Left renal cortex interstitium (tissue), 4 donors: ENCODE measurements around the gene SLC35E4. TPM values are rescaled to one million over a fixed set of nuclear protein-coding genes. Genes with fewer than 3 reads are reported as not detected.
"Not testable (repeated sequence)": the region's sequence is repeated elsewhere in the genome, so short reads cannot be mapped to it uniquely, and the experiment has no call there.

Source experiments
- DNase-seq, 4 donors: peaks; one replicate each; pipeline ENCODE4 v3.0.0-alpha.2; 2013; ENCODE audit warnings: low read depth in 4 of 4, low spot score in 2 of 4, missing footprints in 1 of 4
- polyA plus RNA-seq, 4 donors: library from polyadenylated mRNA; unstranded; fragments of 120-200 nt; gene quantifications; one replicate each; pipeline ENCODE4 v1.2.1, GENCODE V29; 2013; ENCODE audit not compliant: insufficient read length in 4 of 4

Gene SLC35E4, protein sequence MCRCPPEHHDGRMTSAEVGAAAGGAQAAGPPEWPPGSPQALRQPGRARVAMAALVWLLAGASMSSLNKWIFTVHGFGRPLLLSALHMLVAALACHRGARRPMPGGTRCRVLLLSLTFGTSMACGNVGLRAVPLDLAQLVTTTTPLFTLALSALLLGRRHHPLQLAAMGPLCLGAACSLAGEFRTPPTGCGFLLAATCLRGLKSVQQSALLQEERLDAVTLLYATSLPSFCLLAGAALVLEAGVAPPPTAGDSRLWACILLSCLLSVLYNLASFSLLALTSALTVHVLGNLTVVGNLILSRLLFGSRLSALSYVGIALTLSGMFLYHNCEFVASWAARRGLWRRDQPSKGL
- polyA plus RNA-seq, result 1 to 10 TPM; 1.8 to 2.4 (median 2.0) TPM

DNA sequence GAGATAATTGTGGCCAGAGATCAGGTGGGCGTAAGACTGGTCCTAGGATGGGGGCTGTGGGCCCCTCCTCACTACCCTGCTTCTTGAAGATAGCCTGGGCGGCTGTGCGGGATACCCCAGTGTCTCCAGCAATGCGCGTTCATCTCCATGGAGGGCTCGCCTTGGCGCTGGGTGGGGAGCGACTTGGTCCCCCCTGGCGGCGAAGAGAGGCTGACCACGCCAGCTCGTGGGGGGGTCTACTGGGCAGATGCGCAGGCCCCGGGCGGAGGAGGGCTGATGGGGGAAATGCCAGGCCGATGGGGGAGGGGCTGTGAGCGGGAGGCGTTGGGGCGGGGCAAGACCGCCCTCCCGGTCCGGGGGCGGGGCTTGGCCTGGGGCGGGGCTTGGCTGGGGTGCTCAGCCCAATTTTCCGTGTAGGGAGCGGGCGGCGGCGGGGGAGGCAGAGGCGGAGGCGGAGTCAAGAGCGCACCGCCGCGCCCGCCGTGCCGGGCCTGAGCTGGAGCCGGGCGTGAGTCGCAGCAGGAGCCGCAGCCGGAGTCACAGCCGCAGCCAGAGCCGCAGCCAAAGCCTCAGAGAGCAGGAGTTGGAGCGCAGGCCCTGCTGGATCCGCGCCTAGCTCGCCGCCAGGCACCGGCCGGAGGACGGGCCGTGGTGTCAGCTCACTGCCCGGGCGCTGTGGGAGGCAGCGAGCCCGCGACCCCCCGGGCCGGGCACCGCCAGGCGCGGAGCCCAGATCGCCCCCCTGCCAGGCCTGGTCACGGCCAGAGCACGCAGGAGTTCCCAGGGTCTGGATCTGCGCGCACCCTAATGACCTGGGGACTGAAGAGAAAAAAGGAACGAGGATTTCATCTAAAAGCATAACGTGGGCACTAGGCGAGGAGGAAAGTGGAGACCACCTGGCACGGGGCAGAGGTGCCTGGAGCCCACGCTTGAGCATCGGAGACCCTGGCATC is at the start of gene SLC35E4:
SLC35E4 (plus strand) TSS at position 509 of the 953 bp plus-strand sequence. CDS start 670 bp downstream, outside the sequence.
- DNase-seq, result peak; percentile 50 to 78 (median 60)

DNA sequence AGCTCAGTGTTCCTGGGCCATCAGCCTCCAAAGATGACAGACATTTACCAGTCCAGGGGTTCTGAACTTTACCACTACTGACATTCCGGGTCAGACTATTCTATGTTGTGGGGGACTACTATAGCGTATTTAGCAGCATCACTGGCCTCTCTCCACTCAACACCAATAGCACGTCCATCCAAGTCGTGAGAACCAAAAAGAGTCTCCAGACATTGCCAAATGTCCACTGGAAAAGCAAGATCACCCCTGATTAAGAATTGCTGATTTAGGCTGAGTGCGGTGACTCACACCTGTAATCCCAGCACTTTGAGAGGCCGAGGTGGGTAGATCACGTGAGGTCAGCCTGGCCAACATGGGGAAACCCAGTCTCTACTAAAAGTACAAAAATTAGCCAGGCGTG is 49.2 kb upstream of the SLC35E4 start:
- no peak for DNase-seq

DNA sequence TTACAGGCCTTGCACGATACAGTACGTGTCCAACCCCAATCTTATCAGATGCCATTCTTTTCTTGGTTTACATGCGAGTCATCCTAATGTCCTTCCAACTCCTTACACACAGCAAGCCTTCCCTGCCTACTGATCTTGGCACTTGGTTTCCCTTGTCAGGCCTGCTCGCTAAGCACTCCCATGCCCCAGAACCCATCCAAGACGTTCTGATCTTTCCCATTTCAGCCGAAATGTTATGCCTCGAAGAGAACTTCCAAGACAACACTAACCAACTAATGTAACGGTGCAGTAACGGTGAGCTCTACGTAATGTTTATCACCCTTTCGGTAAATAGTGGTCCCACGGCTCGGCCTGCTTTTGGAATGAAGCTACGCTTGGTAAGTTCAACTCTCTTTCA is 44.4 kb upstream of the SLC35E4 start:
- no peak for DNase-seq

DNA sequence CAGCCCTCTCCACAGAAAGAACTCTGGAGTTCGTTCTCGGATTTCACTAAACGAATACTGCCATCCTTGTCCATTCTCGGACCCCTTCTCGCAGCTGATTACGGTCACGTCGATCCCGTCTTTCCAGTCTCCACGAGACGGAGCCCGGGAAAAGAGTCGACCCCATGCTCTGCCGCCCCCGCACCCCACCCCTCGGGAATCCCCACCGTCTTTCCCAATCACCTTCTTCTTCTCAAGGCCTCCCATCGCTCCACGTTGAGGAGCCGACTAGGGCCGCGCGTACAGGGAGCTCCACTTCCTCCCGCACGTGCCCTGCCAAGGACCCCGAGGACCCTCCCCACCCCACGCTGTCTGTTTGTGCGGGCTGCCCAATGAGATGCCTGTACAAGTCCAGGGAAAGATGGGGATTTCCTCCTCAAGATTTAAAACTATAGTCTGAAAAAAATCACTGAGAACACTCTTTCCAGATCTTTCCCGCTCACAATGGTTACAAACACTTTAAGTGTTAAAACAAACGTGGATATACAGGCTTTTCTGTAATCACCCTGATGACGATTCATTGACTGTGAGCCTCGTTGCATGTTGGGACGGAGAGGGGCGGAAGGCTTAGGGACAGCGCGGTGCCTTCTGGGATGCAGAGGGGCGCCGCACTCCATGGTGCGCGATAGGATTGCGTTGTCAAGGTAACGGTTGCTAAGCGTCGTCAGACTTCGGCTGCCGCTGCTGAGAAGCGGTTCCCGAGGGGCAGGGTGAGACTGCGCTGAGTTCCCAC is 43.8 kb upstream of the SLC35E4 start, which contains the start of gene PES1:
PES1 (minus strand) TSS at position 323 of the 772 bp plus-strand sequence; CDS start at position 246, 77 bp downstream.
- DNase-seq, result peak; percentile 98 to 99 (median 98)

DNA sequence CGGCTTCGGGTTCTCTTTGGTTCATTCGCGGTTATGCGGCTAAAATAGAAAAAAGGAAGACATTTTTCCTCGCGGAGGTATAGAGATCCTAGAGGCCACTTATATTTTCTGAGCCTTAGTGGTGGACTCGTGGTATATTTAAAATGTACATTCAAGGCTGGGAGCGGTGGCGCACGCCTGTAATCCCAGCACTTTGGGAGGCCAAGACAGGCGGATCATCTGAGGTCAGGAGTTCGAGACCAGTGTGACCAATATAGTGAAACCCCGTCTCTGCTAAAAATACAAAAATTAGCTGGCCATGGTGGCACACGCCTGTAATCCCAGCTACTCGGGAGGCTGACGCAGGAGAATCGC is 43.2 kb upstream of the SLC35E4 start:
- not testable (repeated sequence) for DNase-seq

DNA sequence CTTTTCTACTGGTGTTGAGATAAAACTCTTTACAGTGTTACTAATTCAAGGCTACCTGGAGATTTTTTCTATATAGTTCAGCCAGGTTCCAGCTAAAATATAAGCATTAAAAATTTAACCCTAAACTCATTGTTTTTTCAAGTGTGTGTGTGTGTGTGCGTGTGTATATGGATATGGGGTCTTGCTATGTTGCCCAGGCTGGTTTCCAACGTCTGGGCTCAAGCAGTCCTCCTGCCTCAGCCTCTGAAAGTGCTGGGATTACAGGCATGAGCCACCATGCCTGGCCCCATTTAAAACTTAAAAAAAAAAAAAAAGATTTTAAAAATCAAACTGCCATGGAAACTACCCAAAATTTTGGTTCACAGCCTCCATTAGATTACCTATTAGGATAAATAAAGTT is 39.4 kb upstream of the SLC35E4 start:
- no peak for DNase-seq

DNA sequence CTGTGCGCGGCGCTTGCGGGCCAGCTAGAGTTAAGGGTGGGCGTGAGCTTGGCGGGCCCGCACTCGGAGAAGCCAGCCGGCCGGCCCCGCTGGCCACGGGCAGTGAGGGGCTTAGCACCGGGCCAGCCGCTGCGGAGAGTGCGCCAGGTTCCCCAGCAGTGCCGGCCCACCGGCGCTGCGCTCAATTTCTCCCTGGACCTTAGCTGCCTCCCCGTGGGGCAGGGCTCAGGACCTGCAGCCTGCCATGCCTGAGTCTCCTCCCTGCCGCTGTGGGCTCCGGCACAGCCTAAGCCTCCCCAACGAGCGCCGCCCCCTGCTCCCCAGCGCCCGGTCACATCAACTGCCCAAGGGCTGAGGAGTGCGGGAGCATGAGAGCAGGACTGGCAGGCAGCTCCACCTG is 38.7 kb upstream of the SLC35E4 start:
- DNase-seq, result no peak

DNA sequence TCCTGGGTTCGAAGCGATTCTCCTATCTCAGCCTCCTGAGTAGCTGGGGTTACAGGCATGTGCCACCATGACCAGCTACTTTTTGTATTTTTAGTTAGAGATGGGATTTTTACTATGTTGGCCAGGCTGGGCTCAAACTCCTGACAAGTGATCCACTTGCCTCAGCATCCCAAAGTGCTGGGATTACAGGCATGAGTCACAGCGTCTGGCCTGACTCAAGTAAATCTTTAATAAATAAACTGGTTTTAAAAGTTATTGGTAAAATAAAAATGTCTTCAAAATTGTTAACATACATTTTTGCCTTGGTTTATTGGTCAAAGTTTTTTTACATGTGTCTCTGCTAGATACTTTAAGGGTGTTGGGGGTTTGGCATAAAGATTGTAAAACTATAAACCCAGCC is 36.6 kb upstream of the SLC35E4 start:
- no peak for DNase-seq

DNA sequence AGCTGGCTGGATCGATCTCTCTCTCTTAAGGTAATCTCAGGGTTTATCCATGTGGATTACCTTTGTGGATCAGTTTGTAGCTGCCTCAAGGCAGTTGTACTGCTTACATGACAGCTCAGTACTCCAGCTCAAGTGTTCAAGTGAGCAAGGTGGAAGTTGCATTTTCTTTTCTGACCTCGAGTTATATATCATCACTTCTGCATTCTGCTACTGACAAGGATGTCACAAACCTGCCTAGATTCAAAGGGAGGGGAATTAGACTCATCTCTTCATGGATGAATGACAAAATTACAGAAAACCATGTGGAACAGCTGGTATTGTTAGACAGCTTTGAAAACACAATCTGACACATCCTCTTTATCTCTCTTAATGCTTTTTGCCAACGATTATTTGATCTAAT is 34.7 kb upstream of the SLC35E4 start:
- DNase-seq, result no peak

DNA sequence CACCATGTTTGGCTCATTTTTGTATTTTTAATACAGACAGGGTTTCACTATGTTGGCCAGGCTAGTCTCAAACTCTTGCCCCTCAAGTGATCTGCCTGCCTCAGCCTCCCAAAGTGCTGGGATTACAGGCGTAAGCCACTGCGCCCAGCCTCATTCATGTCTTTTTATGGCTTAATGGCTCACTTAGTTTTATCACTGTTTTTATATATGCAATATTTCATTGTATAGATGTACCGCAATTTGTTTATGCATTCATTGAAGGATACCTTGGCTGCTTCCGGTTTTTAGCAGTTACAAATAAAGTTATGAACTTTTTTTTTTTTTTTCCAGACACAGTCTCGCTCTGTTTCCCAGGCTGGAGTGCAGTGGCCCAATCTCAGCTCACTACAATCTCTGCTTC is 34.1 kb upstream of the SLC35E4 start:
- no peak for DNase-seq

DNA sequence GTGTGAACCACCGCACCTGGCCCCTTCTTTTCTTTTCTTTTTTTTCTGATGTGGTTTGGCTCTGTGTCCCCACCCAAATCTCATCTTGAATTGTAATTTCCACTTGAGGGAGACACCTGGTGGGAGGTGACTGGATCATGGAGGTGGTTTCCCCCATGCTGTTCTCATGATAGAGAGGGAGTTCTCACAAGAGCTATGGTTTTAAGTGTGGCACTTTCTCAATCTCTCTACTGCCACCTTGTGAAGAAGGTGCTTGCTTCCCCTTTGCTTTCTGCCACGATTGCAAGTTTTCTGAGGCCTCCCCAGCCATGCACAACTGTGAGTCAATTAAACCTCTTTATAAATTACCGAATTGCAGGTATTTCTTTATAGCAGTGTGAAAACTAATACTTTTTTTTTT is 33.5 kb upstream of the SLC35E4 start:
- no peak for DNase-seq

DNA sequence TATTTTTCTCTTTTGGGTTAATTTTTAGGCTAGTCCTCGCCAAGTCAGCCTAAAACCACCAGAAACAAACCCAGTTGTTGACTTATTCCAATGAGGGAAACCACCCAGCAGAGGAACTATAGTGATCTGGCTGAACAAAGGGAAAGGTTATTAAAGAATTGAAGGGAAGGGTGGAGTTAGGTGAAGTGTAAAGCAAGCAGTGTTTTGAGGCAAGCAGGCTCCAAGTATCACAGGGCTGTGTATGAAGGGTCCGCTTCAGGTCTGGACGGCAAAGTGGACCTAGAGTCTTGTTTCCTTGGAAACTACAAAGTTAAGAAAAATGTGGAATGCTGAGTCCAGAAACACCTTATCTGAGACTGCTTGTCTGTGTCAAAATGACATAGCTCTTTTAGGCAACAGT is 31.8 kb upstream of the SLC35E4 start:
- no peak for DNase-seq

DNA sequence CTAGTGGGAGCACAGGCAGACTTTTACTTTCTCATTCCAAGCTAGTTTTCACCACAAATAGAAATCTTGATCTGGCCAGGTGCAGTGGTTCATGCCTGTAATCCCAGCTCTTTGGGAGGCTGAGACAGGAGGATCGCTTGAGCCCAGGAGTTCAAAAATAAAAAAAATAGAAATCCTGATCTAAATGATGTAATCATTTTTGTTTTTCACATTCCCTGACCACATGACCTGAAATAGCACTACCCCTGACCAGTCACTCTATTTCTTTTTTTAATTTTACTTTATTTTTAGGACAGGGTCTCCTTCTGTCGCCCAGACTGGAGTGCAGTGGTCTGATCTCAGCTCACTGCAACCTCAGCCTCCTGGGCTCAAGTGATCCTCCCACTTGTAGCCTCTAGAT is 30.9 kb upstream of the SLC35E4 start:
- no peak for DNase-seq

DNA sequence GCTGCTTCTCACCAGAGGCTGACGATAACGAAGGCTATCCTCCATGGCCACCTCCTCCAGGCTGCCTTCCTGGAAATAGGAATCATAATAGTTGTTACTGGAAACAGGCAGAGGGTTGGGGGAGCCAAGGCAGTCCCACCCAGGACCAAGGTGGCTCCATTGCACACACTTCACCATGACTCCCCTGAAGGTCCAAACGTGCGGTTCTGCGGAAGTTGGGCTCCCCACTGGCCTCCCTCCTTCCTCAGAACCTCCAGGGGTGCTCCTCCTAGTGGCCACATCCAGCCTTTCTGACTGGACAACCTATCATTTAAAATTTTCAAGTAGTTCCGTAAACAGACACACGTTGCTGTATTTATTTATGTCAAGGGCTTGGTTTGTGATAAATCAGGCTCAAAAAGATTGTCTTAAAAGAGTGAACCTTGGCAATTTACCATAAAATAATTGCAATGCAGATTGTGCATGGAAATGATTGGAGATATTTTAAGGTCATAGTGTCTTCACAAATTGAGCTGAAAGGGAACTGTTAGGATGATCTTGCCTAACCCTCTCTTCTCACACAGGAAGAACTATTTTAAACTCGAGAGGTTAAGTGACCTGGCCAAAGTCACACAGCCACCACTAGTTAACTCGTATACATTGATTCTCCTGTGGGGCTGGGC is 30.0 kb upstream of the SLC35E4 start:
- peak in 1 of 4 donors; percentile 9 for DNase-seq

DNA sequence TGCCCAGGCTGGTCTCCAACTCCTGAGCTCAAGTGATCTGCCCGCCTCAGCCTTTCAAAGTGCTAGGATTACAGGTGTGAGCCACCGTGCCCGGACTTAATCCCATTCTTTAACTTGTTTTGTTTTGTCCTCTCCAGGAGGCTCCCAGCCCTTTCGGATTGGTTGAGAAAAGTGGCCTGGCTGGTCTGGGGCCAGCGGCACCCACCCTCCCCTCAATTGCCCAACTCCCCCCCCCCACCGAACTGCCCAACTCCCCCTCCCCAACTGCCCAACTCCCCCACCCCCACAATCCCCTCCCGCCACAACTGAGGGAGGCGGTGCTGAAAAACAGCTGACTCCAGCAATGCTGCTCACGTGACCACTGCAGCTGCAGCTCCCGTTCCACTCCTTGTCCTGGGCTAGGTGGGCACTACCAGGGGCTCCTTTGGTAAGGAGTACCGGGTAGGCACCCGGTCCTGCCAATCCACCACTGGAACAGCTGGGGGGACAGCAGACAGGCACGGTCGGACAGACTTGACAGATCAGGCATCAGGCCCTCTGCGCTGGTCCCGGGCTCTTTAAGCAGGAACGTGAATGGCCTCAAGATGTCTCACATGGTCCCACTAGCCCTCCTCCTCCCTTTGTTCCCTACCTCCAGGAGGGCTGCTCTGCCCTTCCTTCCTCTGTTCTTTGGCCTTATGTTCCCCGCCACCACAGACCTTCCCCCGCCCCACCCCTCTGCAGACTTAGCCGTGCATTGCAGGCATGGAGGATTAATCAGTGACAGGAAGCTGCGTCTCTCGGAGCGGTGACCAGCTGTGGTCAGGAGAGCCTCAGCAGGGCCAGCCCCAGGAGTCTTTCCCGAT is 28.9 kb upstream of the SLC35E4 start, which contains the start of gene TCN2:
TCN2 (plus strand) TSS at position 720 of the 845 bp plus-strand sequence. CDS start 158 bp downstream, outside the sequence.
- peak; percentile 53 to 79 (median 72) for DNase-seq

DNA sequence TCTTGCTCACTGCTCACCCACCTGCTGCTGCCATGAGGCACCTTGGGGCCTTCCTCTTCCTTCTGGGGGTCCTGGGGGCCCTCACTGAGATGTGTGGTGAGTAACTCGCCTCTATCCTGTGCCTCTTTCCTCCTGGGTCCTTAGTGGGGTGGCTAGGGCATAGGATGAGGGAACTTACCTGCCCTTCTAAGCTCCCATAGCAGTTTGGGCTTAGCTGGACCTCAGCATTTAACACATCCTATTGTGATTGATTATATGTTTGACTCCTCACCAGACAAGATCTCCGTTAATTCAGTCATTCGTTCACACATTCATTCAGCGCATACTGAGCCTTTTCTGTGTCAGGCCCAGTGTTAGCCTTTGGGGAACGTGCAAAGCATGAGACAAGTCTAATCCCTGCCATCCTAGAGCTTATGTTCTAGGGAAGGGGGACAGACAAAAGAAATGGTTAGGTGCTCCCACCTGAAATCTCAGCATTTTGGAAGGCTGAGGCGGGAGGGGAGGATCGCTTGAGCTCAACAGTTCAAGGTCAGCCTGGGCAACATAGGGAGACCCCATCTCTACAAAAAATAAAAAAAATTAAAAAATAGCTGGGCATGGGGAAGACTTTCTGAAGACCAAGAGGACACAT is 28.2 kb upstream of the SLC35E4 start:
- peak in 1 of 4 donors; percentile 15 for DNase-seq

DNA sequence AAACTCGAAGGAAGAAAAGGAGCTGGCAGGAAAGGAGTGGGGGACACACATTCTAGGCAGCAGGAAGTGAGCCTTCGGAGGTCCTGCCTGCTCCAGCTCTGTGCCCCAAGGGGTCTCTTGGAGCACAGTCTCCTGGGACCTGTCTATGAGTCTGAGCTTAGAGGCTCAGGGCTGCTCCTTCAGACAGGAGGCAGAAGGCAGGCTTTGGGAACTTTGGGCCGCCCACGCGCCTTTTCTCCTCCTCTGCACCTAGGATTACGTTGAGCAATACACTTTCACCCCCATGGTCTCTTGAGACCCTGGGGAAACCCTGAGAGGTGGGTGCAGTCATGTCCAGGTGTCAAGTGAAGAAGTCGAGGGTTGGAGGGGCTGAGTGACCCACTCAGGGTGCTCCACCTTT is 27.6 kb upstream of the SLC35E4 start:
- DNase-seq, result no peak
